H1 (cell line): ENCODE results near the gene SPATA31C2. TPM values are rescaled to one million over a fixed set of nuclear protein-coding genes. Genes with fewer than 3 reads are reported as not detected.

Source experiments
- polyA plus RNA-seq, 7 experiments: library from polyadenylated mRNA; depleted of rRNA in 3 of 7; stranded (reverse) in 5 of 7; unstranded in 2 of 7; fragments of >200 nt in 5 of 7; fragments of 200-250 nt in 2 of 7; gene quantifications; 1 replicate in 5 of 7; 2 replicates in 1 of 7; 4 replicates in 1 of 7; pipeline versions ENCODE4 v1.2.1 to v1.2.3, GENCODE V29; 2011 to 2013; ENCODE audit warnings: missing spikeins in 2 of 7, mixed read lengths in 2 of 7
- total RNA-seq: library from RNA; stranded (reverse); fragmentation: NEBNext Ultra II Directional; extraction: Animal tissue kit (Norgen Biotek cat#: 25700); gene quantifications from 2 replicates; pipeline ENCODE4 v1.2.1, GENCODE V29; 2021

Gene SPATA31C2
- total and polyA plus RNA-seq, 2 of the 8 experiments (the other 6 are each of a cell fraction or from before 2014, with no cell fraction given) = 0.17 to 0.20 TPM

Other genes with a start within 250 kb of the SPATA31C2 start
- gene SPATA31C1, start 220.5 kb downstream of the SPATA31C2 start, total RNA-seq = 0.11 TPM in 1 of 2 replicates, not detected in the other
- 0.15 and 0.19 TPM in 2 replicates for gene SPATA31C1, start 220.5 kb downstream of the SPATA31C2 start, polyA plus RNA-seq (2011; rRNA removed)
- 3.9 and 4.1 TPM in 2 replicates for gene CDK20, start 163.9 kb downstream of the SPATA31C2 start, total RNA-seq
- 7.8 and 8.5 TPM in 2 replicates for gene CDK20, start 163.9 kb downstream of the SPATA31C2 start, polyA plus RNA-seq (2011; rRNA removed)
- 139 and 143 TPM in 2 replicates for gene SPIN1, start 250.0 kb upstream of the SPATA31C2 start, total RNA-seq
- gene SPIN1, start 250.0 kb upstream of the SPATA31C2 start, polyA plus RNA-seq (2011; rRNA removed) = 38.3 and 69.9 TPM in 2 replicates